IMR-90 (cell line): ENCODE results near the gene NT5M.

Experiments
- MXI1 ChIP-seq: IDR thresholded peaks from 2 replicates; pipeline ENCODE4 v1.6.1; 2012; ENCODE audit warnings: low read depth, mild to moderate bottlenecking, low read length, moderate library complexity, borderline replicate concordance
- POLR2A ChIP-seq: IDR thresholded peaks from 2 replicates; pipeline ENCODE4 v1.6.1; 2012; ENCODE audit warnings: mild to moderate bottlenecking, low read depth, low read length
- USF2 ChIP-seq: fragments of 150-350 bp; IDR thresholded peaks from 2 replicates; pipeline ENCODE4 v1.6.1; 2017; ENCODE audit warnings: mild to moderate bottlenecking, antibody characterized with exemption, low read length, low read depth
- TF ChIP-seq, protein P1 (sequence below): conservative IDR thresholded peaks from 2 replicates; pipeline ENCODE4 v1.5.1; 2012; ENCODE audit warnings: mild to moderate bottlenecking, low read depth, low read length, improper control_type of control experiment

DNA sequence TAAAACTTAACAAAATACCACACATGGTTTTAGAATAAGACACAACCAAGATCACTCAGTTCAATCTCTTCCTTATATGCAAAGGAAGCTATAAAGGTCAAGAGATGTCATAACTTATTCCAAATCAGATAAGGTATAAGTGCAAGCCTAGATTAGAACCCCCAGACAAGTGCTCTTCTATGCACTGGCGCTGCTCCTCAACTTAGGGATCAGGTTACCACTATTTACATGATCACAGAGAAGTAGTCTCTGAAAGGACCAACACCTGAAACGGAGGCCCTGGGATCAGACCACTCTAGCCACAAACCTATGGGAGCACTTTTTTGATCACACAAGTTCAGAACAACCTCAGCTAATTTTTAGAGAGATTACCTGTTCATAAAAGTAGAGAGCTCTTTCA is 38.7 kb upstream of the NT5M start:
- TF ChIP-seq MXI1 (no peak), POLR2A (no peak), USF2 (no peak)
- TF ChIP-seq, protein P1, sequence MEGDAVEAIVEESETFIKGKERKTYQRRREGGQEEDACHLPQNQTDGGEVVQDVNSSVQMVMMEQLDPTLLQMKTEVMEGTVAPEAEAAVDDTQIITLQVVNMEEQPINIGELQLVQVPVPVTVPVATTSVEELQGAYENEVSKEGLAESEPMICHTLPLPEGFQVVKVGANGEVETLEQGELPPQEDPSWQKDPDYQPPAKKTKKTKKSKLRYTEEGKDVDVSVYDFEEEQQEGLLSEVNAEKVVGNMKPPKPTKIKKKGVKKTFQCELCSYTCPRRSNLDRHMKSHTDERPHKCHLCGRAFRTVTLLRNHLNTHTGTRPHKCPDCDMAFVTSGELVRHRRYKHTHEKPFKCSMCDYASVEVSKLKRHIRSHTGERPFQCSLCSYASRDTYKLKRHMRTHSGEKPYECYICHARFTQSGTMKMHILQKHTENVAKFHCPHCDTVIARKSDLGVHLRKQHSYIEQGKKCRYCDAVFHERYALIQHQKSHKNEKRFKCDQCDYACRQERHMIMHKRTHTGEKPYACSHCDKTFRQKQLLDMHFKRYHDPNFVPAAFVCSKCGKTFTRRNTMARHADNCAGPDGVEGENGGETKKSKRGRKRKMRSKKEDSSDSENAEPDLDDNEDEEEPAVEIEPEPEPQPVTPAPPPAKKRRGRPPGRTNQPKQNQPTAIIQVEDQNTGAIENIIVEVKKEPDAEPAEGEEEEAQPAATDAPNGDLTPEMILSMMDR, result no peak
